Rectal smooth muscle tissue (tissue), 1 donor: ENCODE measurements around the gene ZNF428.

Experiments
- H3K27ac ChIP-seq: one replicate; pipeline ENCODE4 v1.7.0; 2013; ENCODE audit warnings: low read depth, low read length, inconsistent platforms
- H3K27me3 ChIP-seq: one replicate; pipeline ENCODE4 v1.7.0; 2013; ENCODE audit warnings: low read length; ENCODE audit not compliant: control insufficient read depth, insufficient read depth
- H3K36me3 ChIP-seq: one replicate; pipeline ENCODE4 v1.7.0; 2013; ENCODE audit warnings: low read length; ENCODE audit not compliant: control insufficient read depth, insufficient read depth
- H3K4me1 ChIP-seq: one replicate; pipeline ENCODE4 v1.7.0; 2013; ENCODE audit warnings: low read length; ENCODE audit not compliant: control insufficient read depth, insufficient read depth
- H3K4me3 ChIP-seq: one replicate; pipeline ENCODE4 v1.7.0; 2013; ENCODE audit warnings: low read length
- H3K9ac ChIP-seq: one replicate; pipeline ENCODE4 v1.7.0; 2013; ENCODE audit warnings: low read length

The ZNF428 gene

GRCh38 chr19:43623889-43624670 lies 4.7 kb upstream of the ZNF428 start:
- H3K9ac ChIP-seq = no peak overlapping the region
- no peak overlapping the region for H3K27ac ChIP-seq

GRCh38 chr19:43622956-43623355 lies 3.5 kb upstream of the ZNF428 start:
- Histone ChIP-seq H3K27ac (no peak overlapping the region), H3K4me1 (peaks cover 8% of the 10 kb centered on the region), H3K27me3 (no peaks in the 10 kb centered on the region), H3K4me3 (no peak overlapping the region), H3K36me3 (no peaks in the 10 kb centered on the region), H3K9ac (no peak overlapping the region)

More at GRCh38 chr19:43623889-43624670, 4.7 kb upstream of the ZNF428 start:
- H3K4me3 ChIP-seq = no peak overlapping the region
- H3K4me1 ChIP-seq = peaks cover 4% of the 10 kb centered on the region
- no peaks in the 10 kb centered on the region for H3K36me3 ChIP-seq
- no peaks in the 10 kb centered on the region for H3K27me3 ChIP-seq

GRCh38 chr19:43622070-43622469 lies 2.6 kb upstream of the ZNF428 start:
- no peaks in the 10 kb centered on the region for H3K27me3 ChIP-seq
- no peak overlapping the region for H3K9ac ChIP-seq
- peaks cover 8% of the 10 kb centered on the region for H3K4me1 ChIP-seq
- no peak overlapping the region for H3K27ac ChIP-seq
- no peak overlapping the region for H3K4me3 ChIP-seq
- H3K36me3 ChIP-seq = no peaks in the 10 kb centered on the region

- Histone ChIP-seq H3K27me3 (no peaks in the 10 kb centered on the region), H3K27ac (peak overlapping the region; percentile 98), H3K4me1 (peaks cover 8% of the 10 kb centered on the region), H3K4me3 (peak overlapping the region; percentile 78), H3K36me3 (no peaks in the 10 kb centered on the region), H3K9ac (peak overlapping the region; percentile 71)
Measured at GRCh38 chr19:43620061-43621001, 902 bp upstream of the ZNF428 start.

GRCh38 chr19:43618921-43619261 lies 538 bp downstream of the ZNF428 start:
- Histone ChIP-seq H3K36me3 (no peaks in the 10 kb centered on the region), H3K4me3 (peak overlapping the region; percentile 78), H3K27me3 (no peaks in the 10 kb centered on the region)

GRCh38 chr19:43616954-43617353 lies 2.5 kb downstream of the ZNF428 start:
- H3K27ac ChIP-seq = no peak overlapping the region
- peaks cover 7% of the 10 kb centered on the region for H3K36me3 ChIP-seq
- no peak overlapping the region for H3K4me3 ChIP-seq
- H3K9ac ChIP-seq = no peak overlapping the region
- no peaks in the 10 kb centered on the region for H3K27me3 ChIP-seq
- peaks cover 8% of the 10 kb centered on the region for H3K4me1 ChIP-seq

More at GRCh38 chr19:43618921-43619261, 538 bp downstream of the ZNF428 start:
- Histone ChIP-seq H3K9ac (peak overlapping the region; percentile 63), H3K27ac (peak overlapping the region; percentile 98), H3K4me1 (peaks cover 8% of the 10 kb centered on the region)

- Histone ChIP-seq H3K4me1 (peaks cover 8% of the 10 kb centered on the region), H3K4me3 (no peak overlapping the region), H3K27me3 (no peaks in the 10 kb centered on the region), H3K9ac (no peak overlapping the region), H3K36me3 (peaks cover 7% of the 10 kb centered on the region), H3K27ac (no peak overlapping the region)
Measured at GRCh38 chr19:43616306-43616705, 3.1 kb downstream of the ZNF428 start.

- Histone ChIP-seq H3K36me3 (peaks cover 7% of the 10 kb centered on the region), H3K27ac (no peak overlapping the region), H3K4me3 (no peak overlapping the region), H3K9ac (no peak overlapping the region), H3K4me1 (no peaks in the 10 kb centered on the region), H3K27me3 (no peaks in the 10 kb centered on the region)
Measured at GRCh38 chr19:43612374-43612773, 7.1 kb downstream of the ZNF428 start.

GRCh38 chr19:43611788-43612187 lies 7.6 kb downstream of the ZNF428 start, which contains the start of gene SRRM5:
Gene SRRM5, plus strand, starts transcription at chr19:43612088. Its CDS starts 34 bp downstream, at chr19:43612122.
- Histone ChIP-seq H3K4me3 (no peak within 1 kb of the TSS), H3K36me3 (peaks cover 10% of the 10 kb centered on the region), H3K27me3 (no peaks in the 10 kb centered on the region), H3K27ac (no peak within 1 kb of the TSS), H3K9ac (no peak within 1 kb of the TSS), H3K4me1 (no peaks in the 10 kb centered on the region)

- no peaks in the 10 kb centered on the region for H3K27me3 ChIP-seq
- H3K36me3 ChIP-seq = peaks cover 11% of the 10 kb centered on the region
- H3K4me1 ChIP-seq = no peaks in the 10 kb centered on the region
- no peak overlapping the region for H3K27ac ChIP-seq
- no peak overlapping the region for H3K4me3 ChIP-seq
- no peak overlapping the region for H3K9ac ChIP-seq
Measured at GRCh38 chr19:43610493-43610892, 8.9 kb downstream of the ZNF428 start.

- Histone ChIP-seq H3K36me3 (peaks cover 11% of the 10 kb centered on the region), H3K27ac (no peak overlapping the region), H3K9ac (no peak overlapping the region), H3K4me3 (no peak overlapping the region), H3K4me1 (no peaks in the 10 kb centered on the region), H3K27me3 (no peaks in the 10 kb centered on the region)
Measured at GRCh38 chr19:43609872-43610271, 9.6 kb downstream of the ZNF428 start.
